Caco-2 (cell line): ENCODE measurements around the gene PERCC1. TPM values are rescaled to one million over a fixed set of nuclear protein-coding genes. Genes with fewer than 3 reads are reported as not detected.

Experiments used
- BruUV-seq: library from RNA; stranded (reverse); fragments of 400-500 nt; replicated peaks from 2 replicates; lab custom pipeline; 2021; lab: Mats Ljungman, UMichigan
- CTCF ChIA-PET: fragments of 300-600 bp; sonication (Branson Sonifier 250); formaldehyde crosslinking; loops from one replicate; lab custom pipeline; 2022; ENCODE audit warnings: antibody characterized with exemption; lab: Charles Lee
- POLR2A ChIA-PET: fragments of 300-600 bp; sonication (Branson Sonifier 250); formaldehyde crosslinking; loops from one replicate; lab custom pipeline; 2022; ENCODE audit warnings: antibody characterized with exemption; lab: Charles Lee
- DNase-seq, 2 experiments: peaks; one replicate each; pipeline versions ENCODE4 v3.0.0 to v3.0.0-alpha.2; 2020 to 2022
- H3K27me3 ChIP-seq: replicated peaks from 2 replicates; pipeline ENCODE4 v1.6.0; 2011; ENCODE audit warnings: low read length; ENCODE audit not compliant: control insufficient read depth, insufficient read depth
- H3K36me3 ChIP-seq: 2 replicates; pipeline ENCODE4 v1.5.1; 2011; ENCODE audit warnings: low read length; ENCODE audit not compliant: control insufficient read depth, insufficient read depth
- H3K4me1 ChIP-seq: fragments of 250-450 bp; sonication (Bioruptor Pico); 2 replicates; pipeline ENCODE4 v1.5.1; 2020; ENCODE audit warnings: mild to moderate bottlenecking
- H3K4me3 ChIP-seq: 2 replicates; pipeline ENCODE4 v1.5.1; 2011; ENCODE audit warnings: low read depth, mild to moderate bottlenecking, control low read depth, low read length
- H3K9me3 ChIP-seq: fragments of 250-450 bp; sonication (Bioruptor Pico); 2 replicates; pipeline ENCODE4 v1.5.1; 2020; ENCODE audit warnings: mild to moderate bottlenecking, moderate library complexity
- H3K27ac Mint-ChIP-seq: one replicate; pipeline ENCODE4 v1.8.0; 2022; ENCODE audit warnings: mixed read lengths; ENCODE audit not compliant: unreplicated experiment
- H3K27me3 Mint-ChIP-seq: one replicate; pipeline ENCODE4 v1.8.0; 2022; ENCODE audit warnings: mixed read lengths; ENCODE audit not compliant: insufficient read depth, unreplicated experiment
- H3K36me3 Mint-ChIP-seq: one replicate; pipeline ENCODE4 v1.8.0; 2022; ENCODE audit warnings: mild to moderate bottlenecking, mixed read lengths; ENCODE audit not compliant: insufficient read depth, unreplicated experiment
- H3K4me1 Mint-ChIP-seq: one replicate; pipeline ENCODE4 v1.8.0; 2022; ENCODE audit warnings: low read depth, mixed read lengths; ENCODE audit not compliant: unreplicated experiment
- H3K4me3 Mint-ChIP-seq: one replicate; pipeline ENCODE4 v1.8.0; 2022; ENCODE audit warnings: mild to moderate bottlenecking, moderate library complexity, mixed read lengths; ENCODE audit not compliant: unreplicated experiment
- H3K9me3 Mint-ChIP-seq: one replicate; pipeline ENCODE4 v1.8.0; 2022; ENCODE audit warnings: mixed read lengths; ENCODE audit not compliant: unreplicated experiment
- intact Hi-C: fragments of 100-400 bp; cut with micrococcal nuclease; formaldehyde crosslinking; loops from one replicate; pipeline ENCODE4 v1.10.0; 2022; ENCODE audit not compliant: unreplicated experiment
- total RNA-seq: library from RNA; stranded (reverse); gene quantifications from 2 replicates; pipeline ENCODE4 v1.2.3, GENCODE V29; 2022
- TF ChIP-seq, protein P1 (sequence below), 2 experiments: fragments of 200-600 bp in 1 of 2; IDR thresholded peaks; 1 replicate in 1 of 2; 2 replicates in 1 of 2; pipeline versions ENCODE4 v1.5.1 to v1.8.0; 2011 to 2022; ENCODE audit warnings: antibody characterized with exemption in 1 of 2, control low read depth in 1 of 2, inconsistent platforms in 1 of 2, low read depth in 1 of 2, low read length in 1 of 2, mild to moderate bottlenecking in 1 of 2, moderate library complexity in 1 of 2; ENCODE audit not compliant: insufficient read depth in 1 of 2, severe bottlenecking in 1 of 2, unreplicated experiment in 1 of 2

Gene PERCC1
- total RNA-seq, 1 experiment from 2014 or later = 2.1 TPM

DNA sequence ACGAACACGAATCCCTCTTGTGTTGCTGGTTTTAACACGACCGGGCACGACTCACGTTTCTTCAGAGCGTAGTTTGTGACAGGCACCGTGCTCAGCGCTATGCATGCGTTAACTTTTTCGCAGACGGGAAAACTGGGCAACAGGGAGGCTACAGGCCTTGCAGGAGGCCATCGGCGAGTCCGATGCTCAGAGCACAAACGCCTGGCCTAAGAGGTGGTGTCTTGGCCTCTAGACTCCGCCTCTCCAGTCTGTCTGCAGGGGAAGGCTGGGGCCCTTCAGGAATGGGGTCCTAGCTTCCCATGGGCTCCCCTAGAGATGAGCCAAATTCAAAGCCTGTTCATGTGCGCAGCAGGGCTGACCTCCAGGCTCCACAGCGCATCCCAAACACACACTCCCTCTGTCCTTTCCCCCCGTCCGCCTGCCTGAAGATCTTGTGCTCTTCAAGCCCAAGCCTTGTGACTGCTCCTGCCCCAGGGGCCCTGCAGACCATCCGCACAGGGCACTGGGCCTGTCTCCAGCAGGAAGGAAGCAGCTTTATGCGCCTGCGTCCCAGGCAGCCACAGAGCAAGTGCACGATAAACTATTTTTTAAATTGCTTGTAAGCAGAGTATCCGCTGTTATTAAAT is 40.8 kb downstream of the PERCC1 start:
- Mint-ChIP-seq H3K27me3 (no peaks in the 10 kb centered on the region), H3K27ac (no peak overlapping the region), H3K9me3 (no peaks in the 10 kb centered on the region), H3K4me3 (no peak overlapping the region), H3K36me3 (peaks cover 6% of the 10 kb centered on the region), H3K4me1 (no peaks in the 10 kb centered on the region)
- Histone ChIP-seq H3K4me3 (no peak overlapping the region), H3K4me1 (peaks cover 4% of the 10 kb centered on the region; the same call in 1 of the 2 replicates), H3K36me3 (no peaks in the 10 kb centered on the region; the same call in 1 of the 2 replicates), H3K27me3 (no peaks in the 10 kb centered on the region), H3K9me3 (no peaks in the 10 kb centered on the region)
- TF ChIP-seq, protein P1, sequence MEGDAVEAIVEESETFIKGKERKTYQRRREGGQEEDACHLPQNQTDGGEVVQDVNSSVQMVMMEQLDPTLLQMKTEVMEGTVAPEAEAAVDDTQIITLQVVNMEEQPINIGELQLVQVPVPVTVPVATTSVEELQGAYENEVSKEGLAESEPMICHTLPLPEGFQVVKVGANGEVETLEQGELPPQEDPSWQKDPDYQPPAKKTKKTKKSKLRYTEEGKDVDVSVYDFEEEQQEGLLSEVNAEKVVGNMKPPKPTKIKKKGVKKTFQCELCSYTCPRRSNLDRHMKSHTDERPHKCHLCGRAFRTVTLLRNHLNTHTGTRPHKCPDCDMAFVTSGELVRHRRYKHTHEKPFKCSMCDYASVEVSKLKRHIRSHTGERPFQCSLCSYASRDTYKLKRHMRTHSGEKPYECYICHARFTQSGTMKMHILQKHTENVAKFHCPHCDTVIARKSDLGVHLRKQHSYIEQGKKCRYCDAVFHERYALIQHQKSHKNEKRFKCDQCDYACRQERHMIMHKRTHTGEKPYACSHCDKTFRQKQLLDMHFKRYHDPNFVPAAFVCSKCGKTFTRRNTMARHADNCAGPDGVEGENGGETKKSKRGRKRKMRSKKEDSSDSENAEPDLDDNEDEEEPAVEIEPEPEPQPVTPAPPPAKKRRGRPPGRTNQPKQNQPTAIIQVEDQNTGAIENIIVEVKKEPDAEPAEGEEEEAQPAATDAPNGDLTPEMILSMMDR (IDR thresholded peaks at IDR 0.05; ENCODE audit: insufficient read depth in 1 of 2, low read depth in 1 of 2, low read length in 1 of 2, severe bottlenecking in 1 of 2, unreplicated experiment in 1 of 2) = no peak
- POLR2A ChIA-PET = interaction anchor here (0.5 kb wide), 1 partner anchor 92 kb away, joined by 3 read pairs; no protein-coding TSS in a partner anchor
- no TSS peak for BruUV-seq
- CTCF ChIA-PET = no interaction called here
- intact Hi-C loops = loop anchor here (10.0 kb wide), 1 partner anchor 47 kb away; the partner anchor contains the start of gene UQCC4
- no peak for DNase-seq

DNA sequence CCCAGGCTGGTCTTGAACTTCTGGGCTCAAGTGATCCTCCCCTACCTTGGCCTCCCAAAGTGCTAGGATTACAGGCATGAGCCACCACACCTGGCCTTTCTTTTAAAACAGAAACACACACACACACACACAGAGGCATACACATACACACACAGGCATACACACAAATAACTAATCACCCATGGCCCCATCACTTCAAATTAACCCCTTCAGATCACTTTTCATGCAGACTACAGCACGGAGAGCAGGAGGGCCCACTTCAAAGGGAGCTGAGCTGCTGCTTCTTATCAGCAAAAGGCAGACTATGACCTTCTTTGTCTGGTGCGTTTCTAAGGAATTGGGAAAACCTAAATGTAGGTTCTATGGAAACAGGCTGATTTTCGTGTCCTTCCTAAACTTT is 42.1 kb downstream of the PERCC1 start:
- CTCF ChIA-PET = interaction anchor here (0.6 kb wide), 1 partner anchor 12 kb away, joined by 3 read pairs; no protein-coding TSS in a partner anchor

DNA sequence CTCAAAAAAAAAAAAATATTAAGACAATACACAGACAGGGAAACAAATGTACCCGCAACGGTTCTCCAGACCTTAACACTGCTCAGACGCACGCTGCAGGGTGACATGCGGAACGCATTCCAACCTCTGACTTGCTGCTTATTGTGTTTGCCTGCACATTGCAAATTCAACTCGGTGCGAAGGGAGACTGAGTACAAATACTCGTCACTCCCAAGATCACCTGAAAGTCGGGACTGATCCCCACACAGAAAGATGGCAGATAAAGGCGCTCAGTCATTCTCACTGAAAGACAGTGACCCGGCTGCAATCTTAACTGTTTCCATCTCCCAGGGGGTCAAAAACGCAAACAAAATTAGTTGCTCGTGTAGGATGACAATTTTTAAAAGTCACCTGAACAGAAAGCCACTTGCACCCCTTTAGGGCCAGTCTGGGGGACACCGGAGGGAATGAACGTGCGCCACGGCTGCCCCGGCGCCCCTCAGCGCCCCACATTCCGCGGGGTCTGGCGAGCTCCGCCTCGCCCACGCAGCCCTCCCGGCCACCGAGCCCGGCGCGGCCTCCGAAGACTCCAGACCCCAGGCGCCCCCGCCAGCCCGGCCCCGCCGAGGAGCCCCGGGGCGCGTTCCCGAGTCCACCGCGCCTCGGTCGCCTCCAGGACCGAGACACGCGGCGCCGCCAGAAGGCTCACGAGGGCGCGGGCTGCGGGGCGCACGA is 43.4 kb downstream of the PERCC1 start:
- H3K27me3 Mint-ChIP-seq = no peaks in the 10 kb centered on the region
- Histone ChIP-seq H3K27me3 (no peaks in the 10 kb centered on the region), H3K9me3 (no peaks in the 10 kb centered on the region), H3K36me3 (no peaks in the 10 kb centered on the region; the same call in 1 of the 2 replicates), H3K4me1 (peaks cover 4% of the 10 kb centered on the region; the same call in 1 of the 2 replicates), H3K4me3 (peak overlapping the region; percentile 85)
- no peak overlapping the region for H3K27ac Mint-ChIP-seq
- H3K4me1 Mint-ChIP-seq = no peaks in the 10 kb centered on the region
- no peak for DNase-seq
- TF ChIP-seq, protein P1 (IDR thresholded peaks at IDR 0.05; ENCODE audit: insufficient read depth in 1 of 2, low read depth in 1 of 2, low read length in 1 of 2, severe bottlenecking in 1 of 2, unreplicated experiment in 1 of 2) = no peak
- intact Hi-C loops = loop anchor here (10.0 kb wide), 1 partner anchor 49 kb away; the partner anchor contains the start of gene UQCC4
- CTCF ChIA-PET = no interaction called here
- H3K36me3 Mint-ChIP-seq = peaks cover 12% of the 10 kb centered on the region
- TSS peak; percentile 46 for BruUV-seq
- no peaks in the 10 kb centered on the region for H3K9me3 Mint-ChIP-seq
- peak overlapping the region; percentile 73 for H3K4me3 Mint-ChIP-seq
- POLR2A ChIA-PET = no interaction called here

More for the DNA sequence above, 42.1 kb downstream of the PERCC1 start:
- peak overlapping the region; percentile 59 for H3K4me3 Mint-ChIP-seq
- peaks cover 4% of the 10 kb centered on the region; the same call in 1 of the 2 replicates for H3K4me1 ChIP-seq
- H3K9me3 ChIP-seq = no peaks in the 10 kb centered on the region
- TSS peak; percentile 20 for BruUV-seq
- H3K36me3 Mint-ChIP-seq = peaks cover 6% of the 10 kb centered on the region
- no peaks in the 10 kb centered on the region for H3K27me3 ChIP-seq
- H3K36me3 ChIP-seq = no peaks in the 10 kb centered on the region; the same call in 1 of the 2 replicates
- H3K4me3 ChIP-seq = no peak overlapping the region
- TF ChIP-seq, protein P1 (IDR thresholded peaks at IDR 0.05; ENCODE audit: insufficient read depth in 1 of 2, low read depth in 1 of 2, low read length in 1 of 2, severe bottlenecking in 1 of 2, unreplicated experiment in 1 of 2) = no peak
- no peak overlapping the region for H3K27ac Mint-ChIP-seq
- intact Hi-C loops = loop anchor here (10.0 kb wide), 1 partner anchor 48 kb away; the partner anchor contains the start of gene UQCC4
- H3K9me3 Mint-ChIP-seq = no peaks in the 10 kb centered on the region
- H3K4me1 Mint-ChIP-seq = no peaks in the 10 kb centered on the region
- DNase-seq = no peak
- POLR2A ChIA-PET = no interaction called here
- H3K27me3 Mint-ChIP-seq = no peaks in the 10 kb centered on the region
